GM12864 (cell line): ENCODE data around the gene GH1.
"Not testable (repeated sequence)": the region's sequence is repeated elsewhere in the genome, so short reads cannot be mapped to it uniquely, and the experiment has no call there.

Experiments
- DNase-seq: peaks from one replicate; pipeline ENCODE4 v3.0.0-alpha.2; 2011; ENCODE audit warnings: low read depth
- H3K4me3 ChIP-seq: 2 replicates; pipeline ENCODE4 v1.5.1; 2011; ENCODE audit warnings: mild to moderate bottlenecking, low read depth, low read length, control low read depth
- TF ChIP-seq, protein P1 (sequence below): IDR thresholded peaks from 2 replicates; pipeline ENCODE4 v1.5.1; 2011; ENCODE audit warnings: low read depth, mild to moderate bottlenecking, moderate library complexity, low read length, control low read depth, inconsistent platforms; ENCODE audit errors: missing control alignments

GH1 gene

GRCh38 chr17:63914471-63914870 is 4.2 kb downstream of the GH1 start:
- TF ChIP-seq, protein P1, sequence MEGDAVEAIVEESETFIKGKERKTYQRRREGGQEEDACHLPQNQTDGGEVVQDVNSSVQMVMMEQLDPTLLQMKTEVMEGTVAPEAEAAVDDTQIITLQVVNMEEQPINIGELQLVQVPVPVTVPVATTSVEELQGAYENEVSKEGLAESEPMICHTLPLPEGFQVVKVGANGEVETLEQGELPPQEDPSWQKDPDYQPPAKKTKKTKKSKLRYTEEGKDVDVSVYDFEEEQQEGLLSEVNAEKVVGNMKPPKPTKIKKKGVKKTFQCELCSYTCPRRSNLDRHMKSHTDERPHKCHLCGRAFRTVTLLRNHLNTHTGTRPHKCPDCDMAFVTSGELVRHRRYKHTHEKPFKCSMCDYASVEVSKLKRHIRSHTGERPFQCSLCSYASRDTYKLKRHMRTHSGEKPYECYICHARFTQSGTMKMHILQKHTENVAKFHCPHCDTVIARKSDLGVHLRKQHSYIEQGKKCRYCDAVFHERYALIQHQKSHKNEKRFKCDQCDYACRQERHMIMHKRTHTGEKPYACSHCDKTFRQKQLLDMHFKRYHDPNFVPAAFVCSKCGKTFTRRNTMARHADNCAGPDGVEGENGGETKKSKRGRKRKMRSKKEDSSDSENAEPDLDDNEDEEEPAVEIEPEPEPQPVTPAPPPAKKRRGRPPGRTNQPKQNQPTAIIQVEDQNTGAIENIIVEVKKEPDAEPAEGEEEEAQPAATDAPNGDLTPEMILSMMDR, result no peak
- H3K4me3 ChIP-seq, result no peak overlapping the region
- DNase-seq, result no peak

DNA sequence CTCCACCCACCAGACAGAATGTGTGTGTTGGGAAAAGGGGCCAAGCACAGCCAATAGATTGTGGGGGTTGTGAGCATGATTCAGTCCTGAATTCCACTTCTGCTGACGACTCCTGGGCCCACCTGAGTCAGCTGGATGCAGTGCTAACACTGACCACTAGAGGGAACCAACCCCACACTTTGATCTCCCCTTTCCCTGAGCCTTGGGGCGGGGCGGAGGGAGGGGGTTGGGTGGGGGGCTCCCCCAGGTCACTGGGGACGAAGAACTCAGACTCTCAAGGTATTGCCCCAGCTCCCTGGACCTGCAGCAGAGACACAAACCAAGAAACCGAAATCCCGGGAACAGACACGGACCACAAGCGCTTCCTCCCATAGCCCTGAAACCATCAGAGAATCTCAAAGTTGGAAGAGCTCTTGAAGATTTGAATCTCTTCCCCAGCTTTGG is 7.0 kb downstream of the GH1 start:
- TF ChIP-seq, protein P1, result peak; percentile 72
- H3K4me3 ChIP-seq, result no peak overlapping the region
- DNase-seq, result no peak

GRCh38 chr17:63911041-63911635 is 7.5 kb downstream of the GH1 start, which contains the start of gene CSHL1:
CSHL1 (minus strand) TSS chr17:63911258; CDS start chr17:63911196, 62 bp downstream.
- DNase-seq, result no peak
- TF ChIP-seq, protein P1, result no peak
- H3K4me3 ChIP-seq, result no peak within 1 kb of the TSS

GRCh38 chr17:63910096-63910495 is 8.5 kb downstream of the GH1 start:
- H3K4me3 ChIP-seq, result no peak overlapping the region
- TF ChIP-seq, protein P1, result no peak
- no peak for DNase-seq

DNA sequence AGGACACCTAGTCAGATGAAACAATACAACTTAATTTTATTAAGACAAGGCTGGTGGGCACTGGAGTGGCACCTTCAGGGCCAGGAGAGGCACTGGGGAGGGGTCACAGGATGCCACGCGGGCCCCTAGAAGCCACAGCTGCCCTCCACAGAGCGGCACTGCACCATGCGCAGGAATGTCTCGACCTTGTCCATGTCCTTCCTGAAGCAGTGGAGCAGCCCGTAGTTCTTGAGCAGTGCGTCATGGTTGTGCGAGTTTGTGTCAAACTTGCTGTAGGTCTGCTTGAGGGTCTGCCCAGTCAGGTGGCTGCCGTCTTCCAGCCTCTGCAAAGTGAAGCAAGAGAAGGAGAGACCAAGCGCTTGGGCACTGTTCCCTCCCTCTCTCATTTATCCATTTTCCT is 9.1 kb downstream of the GH1 start:
- DNase-seq, H3K4me3 ChIP-seq: not testable (repeated sequence)

GRCh38 chr17:63907161-63907778 is 11.4 kb downstream of the GH1 start:
- TF ChIP-seq, protein P1, result peak; percentile 30
- H3K4me3 ChIP-seq, DNase-seq: not testable (repeated sequence)

- not testable (repeated sequence) for H3K4me3 ChIP-seq, DNase-seq
These were observed 13.8 kb downstream of the GH1 start for GRCh38 chr17:63904796-63905195.

DNA sequence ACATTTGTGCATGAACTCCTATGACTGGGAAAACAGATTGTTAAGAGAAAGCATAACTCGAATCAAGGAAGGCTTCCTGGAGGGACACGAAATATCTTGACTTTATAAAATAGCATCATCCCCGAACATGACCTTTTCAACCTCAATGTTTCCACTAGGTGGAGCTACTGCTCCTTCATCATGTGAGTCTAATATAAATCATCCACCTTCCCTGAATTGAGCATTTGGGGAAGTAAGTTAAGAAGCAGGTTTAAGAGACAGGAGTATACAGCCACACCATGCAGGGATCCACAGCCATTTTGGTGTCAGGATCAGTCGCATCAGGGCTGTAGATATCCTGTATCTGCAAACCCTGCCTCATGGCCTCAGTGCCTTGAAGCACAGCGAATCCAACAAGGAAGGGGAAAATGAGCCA is 14.8 kb downstream of the GH1 start:
- DNase-seq, H3K4me3 ChIP-seq: not testable (repeated sequence)
- TF ChIP-seq, protein P1, result peak; percentile 17

DNA sequence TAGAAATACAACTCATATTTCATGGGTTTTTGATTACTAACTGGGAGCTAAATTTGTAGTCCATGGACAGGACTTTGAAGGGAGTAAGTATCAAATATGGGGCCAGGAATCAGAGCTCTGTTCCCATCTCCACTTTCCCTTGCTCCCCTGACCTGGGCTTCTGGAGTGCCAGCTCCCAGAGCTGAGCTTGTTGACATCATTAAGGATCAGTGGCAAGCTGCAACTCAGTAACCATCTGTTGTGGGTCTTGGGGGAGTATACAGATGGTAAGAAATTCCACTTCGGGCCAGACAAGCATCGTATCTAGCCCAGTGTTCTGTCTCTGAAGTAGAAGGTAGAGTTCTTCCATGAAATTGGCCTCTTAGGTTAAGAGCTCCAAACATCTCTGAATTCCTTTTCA is 16.7 kb downstream of the GH1 start:
- DNase-seq, result not testable (repeated sequence)

DNA sequence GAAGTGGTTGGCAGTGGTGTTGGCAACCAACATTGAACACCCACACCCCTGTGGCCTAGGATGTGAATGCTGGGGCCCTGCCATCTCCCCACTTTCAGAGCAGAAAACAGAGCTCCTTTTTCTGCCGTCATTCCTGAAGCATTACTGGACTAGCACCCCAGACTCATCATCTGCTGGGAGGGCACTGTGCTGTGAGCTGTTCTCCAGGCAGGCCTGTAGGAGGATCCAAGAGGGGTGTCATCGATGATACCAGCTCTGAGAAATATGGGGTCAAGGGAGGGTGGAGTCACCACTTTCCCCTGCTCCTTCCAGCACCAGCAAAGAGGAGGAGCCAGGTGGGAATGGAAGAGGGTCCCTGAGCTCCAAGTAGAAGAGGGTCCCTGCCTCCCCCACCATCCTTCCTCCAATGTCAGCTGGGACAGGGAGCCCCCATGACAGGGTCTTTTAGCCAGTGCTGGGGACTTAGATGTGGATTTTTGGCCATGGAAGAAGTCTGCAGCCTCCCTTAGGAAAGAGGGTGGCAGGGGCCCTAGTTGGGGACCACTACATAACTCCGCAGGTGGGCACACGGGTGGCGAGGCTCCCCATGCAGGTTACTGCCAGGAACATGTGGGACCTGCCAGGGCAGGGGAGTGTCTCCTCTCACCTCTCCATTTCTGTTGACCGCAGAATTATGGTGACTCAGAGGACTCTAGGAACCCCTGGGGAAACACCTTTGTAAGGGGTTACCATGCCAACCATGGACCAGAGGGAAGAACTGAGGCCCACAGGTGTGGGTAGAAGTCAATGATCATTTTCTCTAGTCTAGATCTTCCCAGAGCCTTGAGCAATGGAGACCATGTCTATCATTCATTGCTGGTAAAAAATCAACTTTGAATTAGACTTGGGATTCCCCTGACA is 19.5 kb downstream of the GH1 start:
- H3K4me3 ChIP-seq, DNase-seq: not testable (repeated sequence)

More for the DNA sequence above, 16.7 kb downstream of the GH1 start:
- not testable (repeated sequence) for H3K4me3 ChIP-seq
